NOMO-1 (cell line): ENCODE data around the gene KCNJ9.
A peak's percentile ranks its signal among the peaks of the same experiment; 100 is the strongest.
"Not testable (repeated sequence)": the region's sequence is repeated elsewhere in the genome, so short reads cannot be mapped to it uniquely, and the experiment has no call there.

Experiments
- DNase-seq, 2 experiments: peaks; one replicate each; lab custom pipeline; 2025; ENCODE audit not compliant: unreplicated experiment in 2 of 2; lab: John Stamatoyannopoulos, UW

Gene KCNJ9

GRCh38 chr1:160122978-160123495 lies 41.7 kb downstream of the KCNJ9 start:
- no peak for DNase-seq

GRCh38 chr1:160123726-160124125 lies 42.4 kb downstream of the KCNJ9 start:
- no peak for DNase-seq

DNA sequence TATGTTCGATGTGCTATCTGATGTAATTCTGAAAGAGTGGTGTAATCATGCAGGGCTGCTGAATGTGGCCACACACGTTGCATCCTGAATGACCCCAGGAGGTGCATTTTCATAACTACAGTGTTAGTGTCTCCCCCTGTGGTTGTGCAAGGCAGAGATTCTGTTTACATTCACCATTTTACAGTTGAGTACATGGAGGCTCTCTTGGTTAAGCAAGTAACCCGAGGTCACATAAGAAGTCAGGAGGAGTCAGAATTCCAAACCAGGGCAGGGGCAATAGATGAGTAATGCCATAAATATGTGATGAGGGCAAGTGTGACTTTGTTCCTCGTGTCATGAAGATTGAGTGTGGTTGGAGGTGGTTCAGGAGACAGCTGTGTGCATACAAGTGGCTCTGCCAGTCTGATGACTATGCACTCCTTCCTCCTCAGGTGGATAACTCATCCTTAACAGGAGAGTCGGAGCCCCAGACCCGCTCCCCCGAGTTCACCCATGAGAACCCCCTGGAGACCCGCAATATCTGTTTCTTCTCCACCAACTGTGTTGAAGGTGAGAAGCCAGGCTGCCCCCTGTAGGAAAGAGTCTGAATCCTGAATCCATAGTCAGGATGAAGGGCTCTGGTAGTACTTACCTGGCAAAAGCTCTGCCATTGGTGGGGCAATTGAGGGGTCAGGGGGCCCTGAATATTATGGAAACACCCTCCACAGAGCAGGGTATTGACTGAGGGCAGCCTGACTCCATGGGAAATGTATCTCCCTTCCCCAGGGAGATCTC lies 43.6 kb downstream of the KCNJ9 start:
- DNase-seq, result no peak

GRCh38 chr1:160125746-160126145 lies 44.4 kb downstream of the KCNJ9 start:
- no peak for DNase-seq

DNA sequence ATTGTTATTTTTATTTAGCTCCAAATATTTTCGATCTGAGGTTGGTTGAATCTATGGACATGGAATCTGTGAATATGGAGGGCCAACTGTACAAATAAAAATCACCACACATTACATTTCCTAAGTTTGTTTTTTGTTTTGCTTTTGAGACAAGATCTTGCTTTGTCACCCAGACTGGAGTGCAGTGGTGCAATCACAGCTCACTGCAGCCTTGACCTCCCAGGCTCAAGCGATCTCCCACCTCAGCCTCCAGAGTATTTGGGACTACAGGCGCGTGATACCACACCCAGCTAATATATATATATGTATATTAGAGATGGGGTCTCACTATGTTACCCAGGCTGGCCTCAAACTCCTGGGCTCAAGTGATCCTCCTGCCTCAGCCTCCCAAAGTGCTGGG lies 45.0 kb downstream of the KCNJ9 start:
- not testable (repeated sequence) for DNase-seq

DNA sequence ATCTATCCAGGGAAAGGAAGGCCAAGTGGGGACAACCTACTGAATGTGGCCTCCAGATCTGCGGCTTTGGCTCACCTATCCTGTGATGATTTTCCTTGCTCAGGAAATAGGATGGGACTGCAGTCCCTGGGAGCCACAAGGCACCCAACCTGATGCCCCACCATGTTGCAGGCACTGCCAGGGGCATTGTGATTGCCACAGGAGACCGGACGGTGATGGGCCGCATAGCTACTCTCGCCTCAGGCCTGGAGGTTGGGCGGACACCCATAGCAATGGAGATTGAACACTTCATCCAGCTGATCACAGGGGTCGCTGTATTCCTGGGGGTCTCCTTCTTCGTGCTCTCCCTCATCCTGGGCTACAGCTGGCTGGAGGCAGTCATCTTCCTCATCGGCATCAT lies 46.0 kb downstream of the KCNJ9 start:
- no peak for DNase-seq

GRCh38 chr1:160127865-160128523 lies 46.7 kb downstream of the KCNJ9 start:
- DNase-seq, result no peak

DNA sequence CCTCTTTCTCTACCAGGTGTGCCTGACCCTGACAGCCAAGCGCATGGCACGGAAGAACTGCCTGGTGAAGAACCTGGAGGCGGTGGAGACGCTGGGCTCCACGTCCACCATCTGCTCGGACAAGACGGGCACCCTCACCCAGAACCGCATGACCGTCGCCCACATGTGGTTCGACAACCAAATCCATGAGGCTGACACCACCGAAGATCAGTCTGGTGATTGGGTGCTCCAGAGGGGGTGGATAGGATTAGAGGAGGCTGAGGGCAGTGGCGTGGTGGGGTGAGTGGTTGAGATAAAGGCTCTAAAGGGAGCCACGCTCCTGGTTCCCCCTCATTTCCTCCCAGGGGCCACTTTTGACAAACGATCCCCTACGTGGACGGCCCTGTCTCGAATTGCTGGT lies 47.3 kb downstream of the KCNJ9 start:
- no peak for DNase-seq

GRCh38 chr1:160129046-160129445 lies 47.7 kb downstream of the KCNJ9 start:
- no peak for DNase-seq

DNA sequence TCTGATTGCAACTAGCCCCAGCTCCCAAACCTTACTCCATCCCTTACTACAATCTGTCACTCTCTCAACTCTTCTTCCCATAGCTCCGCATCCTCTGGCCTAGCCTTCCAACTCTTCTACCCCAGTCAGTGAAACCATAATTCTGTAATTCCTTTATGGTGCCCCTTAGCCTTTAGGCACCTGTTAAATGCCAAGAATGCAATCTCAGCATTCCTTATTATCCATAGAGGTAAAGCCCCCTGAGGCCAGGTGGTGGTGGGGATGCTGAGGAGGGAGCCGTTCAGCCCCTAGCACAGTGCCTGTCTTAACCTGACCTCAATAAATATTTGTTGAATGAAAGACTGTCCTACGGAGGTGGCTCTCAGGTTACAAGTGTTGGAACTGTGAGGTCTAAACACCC lies 48.2 kb downstream of the KCNJ9 start:
- DNase-seq, result no peak

DNA sequence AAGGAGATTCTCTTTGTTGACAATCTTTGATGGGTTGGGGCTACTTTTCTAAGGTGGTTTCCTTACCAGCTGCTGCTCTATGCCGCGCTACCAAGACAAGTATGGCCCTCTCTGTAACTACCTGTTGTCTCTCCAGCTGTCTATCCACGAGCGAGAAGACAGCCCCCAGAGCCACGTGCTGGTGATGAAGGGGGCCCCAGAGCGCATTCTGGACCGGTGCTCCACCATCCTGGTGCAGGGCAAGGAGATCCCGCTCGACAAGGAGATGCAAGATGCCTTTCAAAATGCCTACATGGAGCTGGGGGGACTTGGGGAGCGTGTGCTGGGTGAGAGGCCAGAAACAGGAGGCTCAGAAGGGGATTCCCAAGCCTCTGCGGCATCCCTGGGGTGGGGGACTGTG lies 48.6 kb downstream of the KCNJ9 start:
- DNase-seq, result no peak

GRCh38 chr1:160130486-160130885 lies 49.1 kb downstream of the KCNJ9 start:
- DNase-seq, result no peak

DNA sequence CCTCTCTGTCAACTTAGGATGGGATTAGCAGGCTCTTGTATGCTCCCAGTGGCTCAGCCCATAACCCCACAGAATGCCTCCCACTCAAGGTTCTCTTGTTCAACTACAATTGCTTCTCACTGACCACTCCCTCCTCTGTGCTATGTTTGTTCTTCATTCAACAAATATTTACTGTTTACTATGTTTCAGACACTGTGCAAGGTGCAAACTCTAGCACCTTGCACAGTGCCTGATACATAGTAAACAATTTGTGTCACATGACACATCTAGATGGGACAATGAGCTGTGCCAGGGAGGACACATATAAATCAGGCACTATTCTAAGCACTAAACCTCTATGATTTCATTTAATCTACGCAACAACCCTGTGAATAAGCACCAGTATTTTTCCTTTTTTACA lies 49.6 kb downstream of the KCNJ9 start:
- no peak for DNase-seq

DNA sequence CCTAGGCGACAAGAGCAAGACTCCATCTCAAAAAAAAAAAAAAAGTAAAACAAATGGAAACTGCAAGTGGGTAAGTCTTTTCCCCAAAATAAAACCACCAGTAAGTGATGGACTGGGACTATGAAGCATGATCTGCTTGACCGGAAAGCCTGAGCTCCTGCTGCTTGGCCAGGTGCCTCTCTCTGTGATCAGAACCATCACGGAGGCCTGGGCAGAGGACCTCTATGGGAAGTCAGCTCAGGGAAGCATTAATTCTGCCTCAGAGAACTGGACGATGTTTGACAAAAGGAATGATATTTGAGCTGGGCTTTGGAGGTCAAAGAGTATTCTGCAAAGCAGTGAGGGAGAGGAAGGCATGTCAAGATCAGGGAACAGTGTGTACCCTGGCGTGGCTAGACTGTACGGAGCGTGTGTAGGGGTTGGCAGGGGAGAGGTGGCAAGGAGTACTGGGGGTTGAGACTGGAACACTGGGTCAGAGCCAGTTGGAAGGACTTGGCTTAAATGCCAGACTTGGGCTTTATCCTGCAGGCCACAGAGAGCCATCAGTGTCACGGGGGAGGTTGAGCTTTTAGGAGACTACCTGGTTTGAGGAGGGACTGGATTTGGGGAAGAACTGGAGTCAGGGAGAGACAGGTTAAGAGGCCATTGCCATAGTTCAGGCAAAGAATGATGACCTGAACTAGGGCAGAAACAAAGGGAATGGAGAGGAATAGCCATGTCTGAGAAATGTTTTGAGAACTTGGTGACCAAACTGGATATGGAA lies 50.6 kb downstream of the KCNJ9 start:
- no peak for DNase-seq

GRCh38 chr1:160133990-160134770 lies 52.8 kb downstream of the KCNJ9 start:
- DNase-seq, result no peak

- peak; percentile 11 to 52 for DNase-seq
Observed at GRCh38 chr1:160134791-160135572, 53.6 kb downstream of the KCNJ9 start.

DNA sequence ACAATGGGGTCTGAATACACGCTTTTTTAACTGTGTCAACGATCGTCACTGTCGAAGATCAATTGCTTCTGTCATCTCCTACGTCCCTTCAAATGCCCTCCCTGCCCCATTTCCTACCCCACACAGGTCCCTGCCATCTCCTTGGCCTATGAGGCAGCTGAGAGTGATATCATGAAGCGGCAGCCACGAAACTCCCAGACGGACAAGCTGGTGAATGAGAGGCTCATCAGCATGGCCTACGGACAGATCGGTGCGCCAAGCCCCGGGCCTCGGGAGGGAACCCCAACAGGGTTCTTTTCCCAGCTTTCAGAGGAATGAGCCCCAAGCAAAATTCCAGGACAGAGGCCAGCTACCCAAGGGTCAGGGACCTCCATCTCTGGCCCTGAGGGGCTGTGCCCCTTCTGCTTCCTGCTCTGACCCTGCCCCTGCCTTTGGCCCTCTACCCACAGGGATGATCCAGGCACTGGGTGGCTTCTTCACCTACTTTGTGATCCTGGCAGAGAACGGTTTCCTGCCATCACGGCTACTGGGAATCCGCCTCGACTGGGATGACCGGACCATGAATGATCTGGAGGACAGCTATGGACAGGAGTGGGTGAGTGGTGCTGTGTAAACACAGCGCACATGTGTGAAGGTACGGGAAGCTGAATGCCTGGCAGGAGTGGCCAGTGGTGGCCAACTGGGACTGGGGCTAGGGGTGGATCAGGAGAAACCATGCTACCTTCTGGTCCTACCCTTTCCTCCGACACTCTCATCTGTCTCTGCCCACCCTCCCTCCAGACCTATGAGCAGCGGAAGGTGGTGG lies 55.0 kb downstream of the KCNJ9 start:
- no peak for DNase-seq

DNA sequence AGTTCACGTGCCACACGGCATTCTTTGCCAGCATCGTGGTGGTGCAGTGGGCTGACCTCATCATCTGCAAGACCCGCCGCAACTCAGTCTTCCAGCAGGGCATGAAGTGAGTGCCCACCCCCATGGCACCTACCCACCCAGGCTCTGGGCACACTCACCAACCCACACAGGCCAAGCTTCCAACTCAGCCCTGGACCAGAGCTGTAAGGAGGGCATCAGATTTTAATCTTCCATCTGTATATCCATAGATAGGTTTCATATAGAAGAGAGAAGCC lies 55.5 kb downstream of the KCNJ9 start:
- no peak for DNase-seq

DNA sequence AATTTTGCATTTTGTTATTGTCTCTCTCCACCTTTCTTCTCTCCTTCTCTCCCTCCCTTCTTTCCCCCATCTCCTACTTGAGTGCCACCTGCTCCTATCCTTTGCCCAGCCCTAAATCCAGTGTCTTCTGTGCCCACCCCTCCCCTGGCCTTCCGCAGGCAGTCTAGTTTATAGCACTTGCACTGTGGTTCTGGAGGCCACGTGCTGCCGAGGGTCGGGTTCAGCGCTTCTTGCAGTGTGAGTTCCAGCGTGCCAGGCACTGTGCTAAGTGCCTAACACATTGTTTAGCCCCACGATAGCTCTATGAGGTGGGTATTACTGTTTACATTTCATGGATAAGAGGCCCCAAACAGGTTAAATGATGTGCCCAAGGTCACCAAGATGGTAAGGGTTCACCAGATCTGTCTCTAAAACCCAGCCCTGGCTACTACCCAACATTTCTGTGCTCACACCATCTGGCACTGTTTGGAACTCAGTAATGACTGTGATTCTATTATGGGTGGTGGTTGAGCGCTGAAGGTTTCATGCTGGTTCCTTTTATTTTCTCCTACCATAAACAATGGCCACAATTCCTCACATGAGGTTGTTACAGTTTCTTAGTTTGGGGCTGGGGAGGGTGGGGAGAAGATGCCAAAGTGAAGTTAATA lies 56.0 kb downstream of the KCNJ9 start:
- no peak for DNase-seq
